HG03064 (cell line): Measurements from ENCODE around the gene ZBED4.

Source experiments
- ATAC-seq: cut with Tn5 transposase; IDR thresholded peaks from one replicate; pipeline ENCODE4 v1.9.1; 2021; ENCODE audit warnings: low read depth; ENCODE audit not compliant: unreplicated experiment

ZBED4 gene

DNA sequence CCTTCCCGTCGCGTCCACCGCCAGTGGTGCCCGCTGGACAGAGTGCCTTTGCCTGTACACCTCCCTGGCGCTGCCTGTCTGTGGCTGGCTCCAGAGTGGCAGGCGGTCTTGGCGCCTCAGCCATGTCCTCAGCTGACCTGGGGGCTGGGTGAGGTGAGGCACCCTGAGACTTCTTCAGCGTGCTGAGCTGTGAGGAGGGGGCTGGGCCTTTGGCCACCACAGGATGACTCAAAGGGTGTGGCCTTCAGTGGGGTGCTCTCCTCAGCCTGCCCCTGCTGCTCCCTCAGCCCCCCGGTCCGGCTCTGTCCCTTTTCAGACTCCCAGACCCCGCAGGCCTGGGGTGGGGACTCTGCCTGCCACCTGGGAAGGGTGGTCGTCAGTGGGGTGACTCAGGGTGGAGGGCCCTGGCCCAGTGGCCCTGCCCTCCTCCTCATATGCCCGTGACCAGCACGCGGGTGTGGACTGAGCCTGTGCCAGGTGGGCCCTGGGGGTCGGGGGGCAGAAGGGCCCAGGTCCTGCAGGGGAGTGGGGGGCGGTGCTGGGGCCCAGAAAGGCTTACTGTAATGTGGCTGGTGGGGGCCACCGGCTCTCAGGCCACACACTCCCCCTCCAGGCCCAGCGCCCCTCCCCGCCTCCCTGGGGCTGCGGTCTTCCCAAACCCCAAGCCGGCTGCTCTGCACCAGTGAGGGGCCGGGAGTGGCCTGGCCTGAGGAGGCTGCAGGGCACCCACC, 80.7 kb downstream of the ZBED4 start:
- ATAC-seq = no peak

DNA sequence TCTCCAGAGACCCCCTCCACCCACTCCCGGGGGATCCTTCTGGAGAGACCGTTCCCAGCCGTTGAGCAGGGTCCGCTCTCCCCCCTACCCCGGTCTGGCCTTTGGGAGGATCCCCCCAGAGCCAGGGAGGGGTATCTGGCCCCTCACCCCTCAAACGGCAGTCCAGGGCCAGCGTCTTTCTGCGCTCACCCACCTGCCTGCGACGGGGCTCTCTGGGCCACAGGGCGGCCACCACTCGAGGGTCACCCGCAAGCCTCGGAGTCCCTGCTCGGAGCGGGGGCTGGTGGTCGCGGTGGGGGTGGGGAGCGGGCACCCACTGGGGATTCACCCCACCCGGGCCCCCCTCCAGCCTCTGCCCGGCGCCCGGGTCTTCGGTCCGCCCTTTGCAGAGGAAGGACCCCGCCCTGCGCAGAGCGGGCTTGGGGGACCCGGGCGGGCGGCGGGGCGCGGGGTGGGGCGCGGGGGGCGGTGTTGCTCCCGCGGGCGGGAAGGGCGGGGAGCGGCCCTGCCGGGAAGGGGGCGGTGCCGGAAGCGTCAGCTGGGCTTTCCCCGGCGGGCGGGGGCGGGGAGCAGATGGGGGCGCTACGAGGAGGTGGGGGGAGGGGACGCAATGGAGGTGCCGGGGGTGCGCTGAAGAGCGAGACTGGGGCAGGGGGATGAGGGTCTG, 81.4 kb downstream of the ZBED4 start:
- ATAC-seq = no peak

DNA sequence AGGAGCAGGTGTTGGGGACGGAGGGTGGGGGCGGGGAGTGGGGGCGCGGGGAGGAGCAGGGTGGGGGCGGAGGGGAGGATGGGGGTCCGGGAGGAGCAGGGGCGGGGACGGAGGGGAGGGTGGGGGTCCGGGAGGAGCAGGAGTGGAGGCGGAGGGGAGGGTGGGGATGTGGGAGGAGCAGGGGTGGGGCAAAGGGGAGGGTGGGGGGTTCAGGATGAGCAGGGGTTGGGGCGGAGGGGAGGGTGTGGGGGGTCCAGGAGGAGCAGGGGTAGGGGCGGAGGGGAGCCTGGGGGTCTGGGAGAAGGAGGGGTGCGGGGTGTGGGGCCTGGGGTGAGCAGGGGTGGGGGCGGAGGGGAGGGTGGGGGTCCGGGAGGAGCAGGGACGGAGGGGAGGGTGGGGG, 81.9 kb downstream of the ZBED4 start:
- no peak for ATAC-seq

DNA sequence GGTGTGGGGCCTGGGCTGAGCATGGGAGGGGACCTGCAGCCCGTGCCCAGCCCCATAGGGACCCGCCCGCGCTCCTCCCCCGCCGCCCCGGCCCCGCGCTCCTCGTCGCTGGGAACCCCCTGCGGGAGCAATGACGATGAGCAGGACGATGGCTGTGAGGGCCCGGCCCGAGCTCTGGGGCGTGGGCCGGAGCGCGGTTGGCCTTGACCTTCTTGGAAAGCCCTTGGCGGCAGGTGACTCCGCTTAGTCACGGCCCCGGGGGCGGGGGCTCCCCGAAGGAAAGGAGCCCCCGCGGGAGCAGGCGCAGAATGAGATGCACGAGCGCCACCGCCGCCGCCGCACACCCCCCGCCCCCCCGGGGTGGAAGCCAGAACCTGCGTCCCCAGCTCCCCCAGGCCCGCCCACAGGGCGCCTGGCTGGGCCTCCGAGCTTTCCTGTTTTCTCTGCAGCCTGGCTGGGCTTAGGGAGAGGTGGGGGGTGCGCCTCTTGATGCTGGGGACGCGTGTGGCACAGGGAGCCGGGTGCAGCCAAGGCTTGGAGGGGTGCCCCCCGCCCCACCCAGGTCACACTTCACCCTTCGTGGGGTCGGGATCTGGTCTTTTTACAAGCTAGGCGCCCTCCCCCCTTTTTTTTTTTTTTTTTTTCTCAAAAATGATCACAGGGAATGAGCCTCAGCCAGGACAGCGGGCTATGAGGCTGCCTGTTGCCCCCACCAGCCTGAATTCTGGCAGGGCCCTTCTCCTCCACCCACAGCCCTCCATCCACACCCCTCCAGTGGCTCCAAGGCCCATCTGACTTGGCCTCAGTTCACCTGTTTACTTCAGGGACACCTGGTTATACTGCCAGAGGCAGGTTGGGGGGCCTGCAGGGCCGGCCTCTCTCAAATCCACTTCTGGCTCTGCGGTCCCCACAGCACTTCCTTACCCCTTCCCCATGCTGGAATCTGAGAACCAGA, 82.7 kb downstream of the ZBED4 start:
- peak; percentile 53 for ATAC-seq

DNA sequence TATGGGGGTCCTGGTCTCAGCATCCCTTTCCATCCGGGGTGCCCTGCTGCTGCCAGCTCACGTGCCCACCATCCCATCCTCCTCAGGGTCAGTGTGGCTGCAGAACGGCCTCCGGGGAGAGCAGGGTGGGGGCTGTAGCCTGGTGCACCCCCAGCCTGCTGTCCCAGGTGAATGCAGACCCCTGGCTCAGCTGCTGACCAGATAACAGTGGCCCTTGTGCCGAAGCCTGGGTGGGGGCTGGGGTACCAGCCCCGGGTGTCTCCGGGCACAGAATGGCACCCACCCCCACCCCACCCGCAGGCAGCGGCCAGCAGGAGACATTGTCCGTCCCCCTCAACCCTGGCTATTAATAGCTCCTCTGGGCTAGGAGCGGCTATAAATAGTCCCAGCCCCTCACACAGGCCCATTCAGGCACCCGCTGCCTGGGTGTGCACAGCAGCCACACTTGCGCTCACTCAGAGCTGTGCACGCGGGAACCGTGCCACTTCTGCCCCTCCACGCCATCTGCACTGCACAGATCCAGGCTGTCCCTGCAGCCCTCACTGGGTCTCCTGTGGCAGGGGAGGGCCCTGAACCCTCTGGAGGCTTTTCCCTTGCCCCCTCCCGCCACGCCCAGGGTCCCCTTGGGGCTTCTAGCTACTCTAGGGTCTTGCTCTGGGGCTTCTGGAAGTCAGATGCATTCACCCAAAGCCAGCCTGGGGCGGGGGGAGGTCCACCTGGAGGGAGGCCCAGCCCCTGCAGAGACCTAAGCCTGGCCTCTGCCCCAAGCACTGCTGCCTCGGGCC, 83.5 kb downstream of the ZBED4 start:
- ATAC-seq = no peak

DNA sequence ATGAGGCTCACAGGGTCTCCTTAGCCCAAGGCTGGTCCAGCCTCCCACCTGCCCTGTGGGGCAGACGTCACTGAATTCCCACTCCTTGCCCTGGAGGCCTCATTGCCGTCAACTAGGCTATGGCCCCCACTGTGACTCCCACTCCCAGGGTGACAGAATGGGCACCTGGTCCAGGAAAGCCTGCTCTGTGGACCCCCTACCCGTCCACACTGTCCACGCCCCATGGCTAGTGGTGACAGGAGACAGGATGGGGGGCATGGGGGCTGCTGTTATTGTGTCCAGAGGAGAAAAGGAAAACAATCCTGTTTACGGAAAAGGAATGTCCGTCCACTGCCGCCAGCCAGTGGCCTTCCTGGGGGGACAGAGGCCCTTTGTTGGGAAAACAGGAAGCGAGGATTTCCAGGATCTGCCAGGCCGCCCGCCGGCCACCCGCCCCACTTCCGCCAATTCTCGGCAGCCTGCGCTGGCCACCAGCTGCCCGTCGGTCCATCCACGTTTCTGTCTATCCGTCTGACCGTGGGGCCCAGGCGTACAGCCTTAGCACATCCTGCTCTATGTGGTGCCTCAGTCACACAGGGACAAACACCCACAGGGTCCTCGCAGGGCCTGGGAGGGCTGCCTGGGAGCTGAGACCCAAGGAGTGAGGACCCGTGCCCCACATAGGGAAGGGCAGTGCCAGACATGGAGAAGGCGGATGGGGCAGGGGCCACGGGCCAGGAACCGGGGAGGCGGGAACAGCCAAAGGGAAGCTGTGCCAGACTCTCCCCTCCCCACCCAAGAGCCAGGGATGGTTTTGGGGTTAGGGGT, 84.3 kb downstream of the ZBED4 start:
- ATAC-seq = no peak

DNA sequence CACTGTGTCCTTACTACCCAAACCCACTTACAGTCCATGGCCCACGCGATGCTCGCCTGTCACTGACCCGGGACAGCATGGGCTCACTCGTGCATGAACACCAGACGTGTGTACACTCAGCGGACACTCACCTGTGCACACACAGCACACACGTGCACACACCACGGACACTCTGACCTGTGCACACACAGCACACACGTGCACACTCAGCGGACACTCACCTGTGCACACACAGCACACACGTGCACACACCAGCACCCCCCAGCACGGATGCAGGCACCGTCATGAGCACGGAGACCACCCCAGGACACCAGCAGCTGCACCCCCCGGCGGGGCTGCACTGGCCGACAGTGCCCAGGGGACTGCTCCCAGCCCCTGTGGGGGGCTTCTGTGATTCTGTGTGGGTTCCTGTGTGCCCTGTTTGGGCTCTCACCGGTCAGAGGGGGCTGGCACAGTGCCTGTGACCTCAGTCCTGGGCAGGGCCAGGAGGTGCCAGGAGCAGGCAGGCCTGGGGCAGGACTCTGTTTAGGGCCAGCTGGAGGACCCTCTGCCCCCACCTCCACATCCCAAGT, 85.0 kb downstream of the ZBED4 start:
- no peak for ATAC-seq
